T-helper 17 cell (primary cell): Measurements from ENCODE around the gene PXDC1. TPM values are rescaled to one million over a fixed set of nuclear protein-coding genes. Genes with fewer than 3 reads are reported as not detected.
"Not testable (repeated sequence)": the region's sequence is repeated elsewhere in the genome, so short reads cannot be mapped to it uniquely, and the experiment has no call there.

Source experiments
- ATAC-seq: fragments of 150-1000 bp; cut with Tn5 transposase; 2 replicates; pipeline ENCODE4 v1.10.0; 2021; ENCODE audit warnings: mild to moderate bottlenecking, moderate library complexity
- DNase-seq, 3 donors: peaks; one replicate each; pipeline versions ENCODE4 v3.0.0 to v3.0.0-alpha.2; 2020 to 2021
- H3K9me3 ChIP-seq: one replicate; pipeline ENCODE4 v1.7.0; 2013; ENCODE audit warnings: low read length, mild to moderate bottlenecking; ENCODE audit not compliant: control insufficient read depth, poor library complexity, severe bottlenecking
- H3K27ac Mint-ChIP-seq: one replicate; pipeline ENCODE4 v1.8.0; 2022; ENCODE audit warnings: mild to moderate bottlenecking, moderate library complexity, mixed read lengths
- H3K27me3 Mint-ChIP-seq: one replicate; pipeline ENCODE4 v1.8.0; 2022; ENCODE audit warnings: mixed read lengths
- H3K36me3 Mint-ChIP-seq: one replicate; pipeline ENCODE4 v1.8.0; 2022; ENCODE audit warnings: low read depth, mixed read lengths
- H3K4me1 Mint-ChIP-seq: one replicate; pipeline ENCODE4 v1.8.0; 2022; ENCODE audit warnings: mild to moderate bottlenecking, mixed read lengths
- H3K4me3 Mint-ChIP-seq: one replicate; pipeline ENCODE4 v1.8.0; 2022; ENCODE audit warnings: mild to moderate bottlenecking, moderate library complexity, mixed read lengths
- total RNA-seq, 4 donors: library from RNA in 2 of 4; stranded (reverse) in 2 of 4; gene quantifications; one replicate each; pipeline ENCODE4 v1.2.3 and lab custom pipeline; 2022 to 2026

PXDC1 gene
- total RNA-seq, 2 donors from 2014 or later = 0.72 to 3.6 TPM

- H3K4me1 Mint-ChIP-seq = no peaks in the 10 kb centered on the region
- H3K9me3 ChIP-seq = peaks cover 3% of the 10 kb centered on the region
- no peak overlapping the region for H3K27ac Mint-ChIP-seq
- ATAC-seq (no peak), DNase-seq (no peak)
- H3K27me3 Mint-ChIP-seq = peaks cover 22% of the 10 kb centered on the region
- no peak overlapping the region for H3K4me3 Mint-ChIP-seq
- no peaks in the 10 kb centered on the region for H3K36me3 Mint-ChIP-seq
Observed at GRCh38 chr6:3678946-3679345, 72.6 kb downstream of the PXDC1 start.

- H3K27me3 Mint-ChIP-seq = peaks cover 12% of the 10 kb centered on the region
- H3K9me3 ChIP-seq, ATAC-seq, H3K4me3 Mint-ChIP-seq, DNase-seq, H3K36me3 Mint-ChIP-seq, H3K4me1 Mint-ChIP-seq, H3K27ac Mint-ChIP-seq: not testable (repeated sequence)
Observed at GRCh38 chr6:3677751-3678150, 73.8 kb downstream of the PXDC1 start.

GRCh38 chr6:3677351-3677750, 74.2 kb downstream of the PXDC1 start:
- H3K27me3 Mint-ChIP-seq, H3K36me3 Mint-ChIP-seq, H3K4me1 Mint-ChIP-seq, ATAC-seq, DNase-seq, H3K9me3 ChIP-seq, H3K27ac Mint-ChIP-seq, H3K4me3 Mint-ChIP-seq: not testable (repeated sequence)

Other genes starting within 250 kb of the PXDC1 start
- 1 to 10 TPM; 5.0 to 5.1 TPM for gene FAM50B, start 97.7 kb upstream of the PXDC1 start, total RNA-seq